Measurements from ENCODE around the gene SUCLG1. TPM values are rescaled to one million over a fixed set of nuclear protein-coding genes. Genes with fewer than 3 reads are reported as not detected.
A peak's percentile ranks its signal among the peaks of the same experiment; 100 is the strongest.
"Not testable (repeated sequence)": the region's sequence is repeated elsewhere in the genome, so short reads cannot be mapped to it uniquely, and the experiment has no call there.

SUCLG1 gene
- total RNA-seq, 1 experiment from 2014 or later = 52.5 TPM

- no peak for DNase-seq (ENCODE audit: low read depth)
Measured at GRCh38 chr2:84421791-84422190, 37.3 kb downstream of the SUCLG1 start.

GRCh38 chr2:84421197-84421596, 37.9 kb downstream of the SUCLG1 start:
- DNase-seq (ENCODE audit: low read depth) = no peak

- DNase-seq (ENCODE audit: low read depth) = no peak
Measured at GRCh38 chr2:84417453-84418145, 41.5 kb downstream of the SUCLG1 start.

GRCh38 chr2:84409531-84409930, 49.5 kb downstream of the SUCLG1 start:
- no peak for DNase-seq (ENCODE audit: low read depth)

GRCh38 chr2:84402111-84402510, 57.0 kb downstream of the SUCLG1 start:
- not testable (repeated sequence) for DNase-seq (ENCODE audit: low read depth)

GRCh38 chr2:84399839-84400238, 59.2 kb downstream of the SUCLG1 start:
- DNase-seq (ENCODE audit: low read depth) = not testable (repeated sequence)

GRCh38 chr2:84395820-84396219, 63.3 kb downstream of the SUCLG1 start:
- DNase-seq (ENCODE audit: low read depth) = peak; percentile 20

- DNase-seq (ENCODE audit: low read depth) = no peak
Measured at GRCh38 chr2:84394628-84395027, 64.5 kb downstream of the SUCLG1 start.

GRCh38 chr2:84393829-84394228, 65.3 kb downstream of the SUCLG1 start:
- DNase-seq (ENCODE audit: low read depth) = no peak

GRCh38 chr2:84389794-84390193, 69.3 kb downstream of the SUCLG1 start:
- DNase-seq (ENCODE audit: low read depth) = no peak

GRCh38 chr2:84388921-84389490, 70.1 kb downstream of the SUCLG1 start:
- no peak for DNase-seq (ENCODE audit: low read depth)

- DNase-seq (ENCODE audit: low read depth) = peak; percentile 2
Measured at GRCh38 chr2:84388133-84388532, 70.9 kb downstream of the SUCLG1 start.

- DNase-seq (ENCODE audit: low read depth) = no peak
Measured at GRCh38 chr2:84386336-84387040, 72.6 kb downstream of the SUCLG1 start.

GRCh38 chr2:84383271-84383670, 75.8 kb downstream of the SUCLG1 start:
- DNase-seq (ENCODE audit: low read depth) = peak; percentile 32

- DNase-seq (ENCODE audit: low read depth) = no peak
Measured at GRCh38 chr2:84380875-84381274, 78.2 kb downstream of the SUCLG1 start.

GRCh38 chr2:84378960-84379359, 80.1 kb downstream of the SUCLG1 start:
- no peak for DNase-seq (ENCODE audit: low read depth)

- no peak for DNase-seq (ENCODE audit: low read depth)
Measured at GRCh38 chr2:84375020-84375419, 84.1 kb downstream of the SUCLG1 start.

GRCh38 chr2:84373866-84374265, 85.2 kb downstream of the SUCLG1 start:
- no peak for DNase-seq (ENCODE audit: low read depth)

Other genes with a start within 250 kb of the SUCLG1 start
- gene DNAH6, start 57.2 kb upstream of the SUCLG1 start, total RNA-seq (2014; rRNA removed) = not detected in 2 replicates

Measured in LHCN-M2 (cell line).